Activated CD8-positive, alpha-beta T cell treated with anti-CD3 and anti-CD28 coated beads, Interleukin-2, amount 10 ng/mL, durations not matched to agents 7 days and 5 days (primary cell): Measurements from ENCODE around the gene SLC41A3. TPM values are rescaled to one million over a fixed set of nuclear protein-coding genes. Genes with fewer than 3 reads are reported as not detected.

ENCODE experiments used
- ATAC-seq: fragments of 150-1000 bp; cut with Tn5 transposase; one replicate; pipeline ENCODE4 v1.10.0; 2021; ENCODE audit warnings: moderate library complexity
- CTCF ChIA-PET: fragments of 350-600 bp; sonication (Branson Sonifier 250); formaldehyde crosslinking; loops from one replicate; lab custom pipeline; 2021; ENCODE audit warnings: antibody characterized with exemption; lab: Charles Lee
- POLR2A ChIA-PET: fragments of 350-600 bp; sonication (Branson Sonifier 250); formaldehyde crosslinking; loops from one replicate; lab custom pipeline; 2021; ENCODE audit warnings: antibody characterized with exemption; lab: Charles Lee
- DNase-seq: peaks from one replicate; pipeline ENCODE4 v3.0.0-alpha.2; 2020
- H3K27ac Mint-ChIP-seq: one replicate; pipeline ENCODE4 v1.8.0; 2021; ENCODE audit warnings: mild to moderate bottlenecking, mixed read lengths
- H3K27me3 Mint-ChIP-seq: one replicate; pipeline ENCODE4 v1.8.0; 2021; ENCODE audit warnings: low read depth, mixed read lengths
- H3K36me3 Mint-ChIP-seq: one replicate; pipeline ENCODE4 v1.8.0; 2021; ENCODE audit warnings: low read depth, mixed read lengths
- H3K4me1 Mint-ChIP-seq: one replicate; pipeline ENCODE4 v1.8.0; 2021; ENCODE audit warnings: low read depth, mixed read lengths
- H3K4me3 Mint-ChIP-seq: one replicate; pipeline ENCODE4 v1.8.0; 2021; ENCODE audit warnings: mild to moderate bottlenecking, mixed read lengths
- H3K9me3 Mint-ChIP-seq: one replicate; pipeline ENCODE4 v1.8.0; 2022; ENCODE audit warnings: mixed read lengths; ENCODE audit not compliant: insufficient read depth
- total RNA-seq, 2 experiments: library from RNA; stranded (reverse); gene quantifications; one replicate each; pipeline ENCODE4 v1.2.3, GENCODE V29; 2021

SLC41A3 gene
- total RNA-seq, 2 experiments from 2014 or later = 22.0 to 26.5 TPM

GRCh38 chr3:126109880-126110235, 25.9 kb upstream of the SLC41A3 start:
- no peak for DNase-seq
- ChIA-PET CTCF (no interaction called here), POLR2A (interaction anchor here (0.8 kb wide), 1 partner anchor 26 kb away, joined by 3 read pairs; no protein-coding TSS in a partner anchor)
- no peak overlapping the region for H3K4me3 Mint-ChIP-seq
- H3K27me3 Mint-ChIP-seq = no peaks in the 10 kb centered on the region
- no peak overlapping the region for H3K27ac Mint-ChIP-seq
- ATAC-seq = no peak
- H3K36me3 Mint-ChIP-seq = no peaks in the 10 kb centered on the region
- no peaks in the 10 kb centered on the region for H3K4me1 Mint-ChIP-seq
- no peaks in the 10 kb centered on the region for H3K9me3 Mint-ChIP-seq

DNA sequence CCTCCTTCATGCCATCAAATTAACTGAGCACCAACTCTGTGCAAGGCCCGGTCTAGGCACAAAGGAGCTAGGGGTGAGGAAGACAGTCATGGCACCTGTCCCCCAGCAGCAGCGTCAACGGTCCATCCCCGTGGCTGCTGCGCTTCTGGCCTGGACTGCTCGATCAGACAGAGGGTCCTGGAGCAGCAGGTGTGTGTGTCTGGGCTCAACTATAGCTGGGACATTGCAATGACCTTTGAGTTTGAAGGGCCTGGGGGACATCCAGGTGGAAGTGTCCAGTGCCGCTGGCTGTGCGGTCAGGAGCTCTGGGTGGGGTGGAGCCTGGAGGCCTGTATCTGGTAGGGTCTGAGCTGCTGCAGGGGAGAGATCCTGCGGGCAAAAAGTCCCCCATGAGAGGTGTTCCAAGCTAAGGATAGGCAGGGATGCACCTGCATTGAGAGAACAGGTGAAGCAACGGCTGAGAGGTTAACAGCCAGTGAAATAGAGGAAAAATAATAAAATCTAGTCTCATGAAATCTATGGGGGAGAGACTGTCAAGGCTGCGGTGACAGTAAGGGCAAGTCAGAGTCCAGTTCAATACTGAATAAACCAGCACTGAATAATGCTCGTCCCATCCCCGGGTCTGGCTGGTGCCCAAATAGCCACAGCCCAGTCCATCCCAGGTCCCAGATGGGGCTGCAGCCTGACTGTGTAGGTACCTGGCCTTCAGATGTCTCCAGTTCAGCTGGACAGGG, 25.4 kb upstream of the SLC41A3 start:
- ATAC-seq = no peak
- Mint-ChIP-seq H3K36me3 (no peaks in the 10 kb centered on the region), H3K4me1 (no peaks in the 10 kb centered on the region), H3K27me3 (no peaks in the 10 kb centered on the region), H3K4me3 (no peak overlapping the region), H3K9me3 (no peaks in the 10 kb centered on the region), H3K27ac (no peak overlapping the region)
- ChIA-PET POLR2A (interaction anchor here (0.8 kb wide), 1 partner anchor 25 kb away, joined by 3 read pairs; no protein-coding TSS in a partner anchor), CTCF (no interaction called here)
- no peak for DNase-seq

- H3K9me3 Mint-ChIP-seq = no peaks in the 10 kb centered on the region
- no peak overlapping the region for H3K4me3 Mint-ChIP-seq
- H3K27me3 Mint-ChIP-seq = no peaks in the 10 kb centered on the region
- ChIA-PET POLR2A (no interaction called here), CTCF (no interaction called here)
- ATAC-seq (no peak), DNase-seq (no peak)
- no peak overlapping the region for H3K27ac Mint-ChIP-seq
- H3K4me1 Mint-ChIP-seq = no peaks in the 10 kb centered on the region
- H3K36me3 Mint-ChIP-seq = no peaks in the 10 kb centered on the region
Measured at GRCh38 chr3:126108676-126109050, 24.7 kb upstream of the SLC41A3 start.

GRCh38 chr3:126107957-126108675, 24.2 kb upstream of the SLC41A3 start:
- H3K27me3 Mint-ChIP-seq = no peaks in the 10 kb centered on the region
- no peaks in the 10 kb centered on the region for H3K9me3 Mint-ChIP-seq
- CTCF ChIA-PET = no interaction called here
- H3K4me3 Mint-ChIP-seq = no peak overlapping the region
- H3K4me1 Mint-ChIP-seq = no peaks in the 10 kb centered on the region
- POLR2A ChIA-PET = no interaction called here
- ATAC-seq (no peak), DNase-seq (no peak)
- H3K36me3 Mint-ChIP-seq = no peaks in the 10 kb centered on the region
- H3K27ac Mint-ChIP-seq = no peak overlapping the region

GRCh38 chr3:126107203-126107939, 23.4 kb upstream of the SLC41A3 start:
- ATAC-seq (no peak), DNase-seq (no peak)
- ChIA-PET POLR2A (no interaction called here), CTCF (no interaction called here)
- Mint-ChIP-seq H3K36me3 (no peaks in the 10 kb centered on the region), H3K4me1 (no peaks in the 10 kb centered on the region), H3K27ac (no peak overlapping the region), H3K9me3 (no peaks in the 10 kb centered on the region), H3K27me3 (no peaks in the 10 kb centered on the region), H3K4me3 (no peak overlapping the region)

- H3K27ac Mint-ChIP-seq = no peak overlapping the region
- H3K36me3 Mint-ChIP-seq = no peaks in the 10 kb centered on the region
- no peak overlapping the region for H3K4me3 Mint-ChIP-seq
- ChIA-PET CTCF (no interaction called here), POLR2A (no interaction called here)
- ATAC-seq = no peak
- no peaks in the 10 kb centered on the region for H3K4me1 Mint-ChIP-seq
- H3K9me3 Mint-ChIP-seq = no peaks in the 10 kb centered on the region
- H3K27me3 Mint-ChIP-seq = no peaks in the 10 kb centered on the region
- no peak for DNase-seq
Measured at GRCh38 chr3:126106336-126107202, 22.6 kb upstream of the SLC41A3 start.

DNA sequence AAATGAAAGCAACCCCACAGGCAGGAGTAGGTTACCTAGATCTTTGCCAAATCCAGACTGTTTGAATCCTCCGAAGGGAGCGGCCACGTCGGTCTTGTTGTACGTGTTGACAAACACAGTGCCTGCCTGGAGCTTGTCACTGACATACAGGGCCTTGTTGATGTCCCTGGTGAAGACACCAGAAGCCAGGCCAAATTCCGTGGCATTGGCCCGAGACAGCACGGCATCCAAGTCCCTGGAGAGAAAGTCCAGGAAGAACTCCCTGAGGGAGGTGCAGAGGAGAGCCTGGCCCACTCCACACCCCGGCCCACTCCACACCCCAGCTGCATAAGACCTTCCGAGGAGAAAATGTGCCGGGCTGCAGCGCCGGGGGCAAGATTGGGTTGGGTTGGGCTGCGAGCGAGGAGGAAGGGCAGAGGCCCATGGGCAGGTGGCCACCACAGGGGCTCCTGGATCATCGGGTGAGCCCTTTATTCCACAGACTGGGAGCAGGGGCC, 21.8 kb upstream of the SLC41A3 start:
- Mint-ChIP-seq H3K36me3 (no peaks in the 10 kb centered on the region), H3K27ac (no peak overlapping the region), H3K4me1 (no peaks in the 10 kb centered on the region), H3K9me3 (no peaks in the 10 kb centered on the region), H3K4me3 (no peak overlapping the region), H3K27me3 (no peaks in the 10 kb centered on the region)
- ChIA-PET CTCF (no interaction called here), POLR2A (no interaction called here)
- ATAC-seq (no peak), DNase-seq (no peak)

DNA sequence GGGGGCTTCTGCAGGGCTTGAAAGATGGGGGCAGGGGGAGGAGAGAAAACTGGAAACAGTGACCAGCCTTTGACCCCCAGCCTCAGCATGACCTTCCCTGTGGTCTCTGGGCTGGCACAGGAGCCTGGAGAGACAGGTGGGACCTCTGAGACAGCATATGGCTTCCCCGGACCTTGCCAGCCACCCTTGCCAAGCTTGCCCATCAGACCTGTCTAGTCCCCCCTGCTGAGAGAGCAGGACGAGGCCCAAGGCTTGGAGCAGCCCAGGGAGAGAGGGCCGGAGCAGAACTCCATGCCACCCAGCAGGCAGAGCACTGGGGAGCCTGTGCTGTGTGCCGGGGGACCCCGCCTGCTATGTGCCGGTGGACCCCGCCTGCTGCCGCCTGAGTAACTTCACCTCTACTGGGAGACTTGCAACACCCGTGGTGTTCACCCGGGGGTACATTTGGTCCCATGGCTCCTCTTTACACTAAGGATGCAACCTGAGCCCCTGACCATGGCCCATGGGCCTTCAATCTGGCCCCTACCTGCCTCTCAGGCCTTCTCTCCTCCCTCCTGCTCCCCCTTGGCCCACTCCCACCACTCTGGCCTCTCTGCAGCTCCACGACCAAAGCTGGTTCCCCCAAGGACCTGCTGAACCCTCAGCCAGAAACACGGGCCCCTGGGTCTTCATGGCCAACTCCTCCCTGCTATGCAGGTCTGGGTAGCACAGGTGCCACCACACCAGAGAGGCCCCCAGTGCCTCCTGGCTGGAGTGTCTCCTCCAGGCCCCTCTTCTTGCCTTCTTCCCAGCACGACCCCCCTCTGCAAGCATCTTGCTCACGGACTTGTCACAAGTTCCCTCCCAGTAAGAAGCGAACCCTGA, 21.1 kb upstream of the SLC41A3 start:
- no peaks in the 10 kb centered on the region for H3K36me3 Mint-ChIP-seq
- H3K27me3 Mint-ChIP-seq = no peaks in the 10 kb centered on the region
- ChIA-PET POLR2A (no interaction called here), CTCF (no interaction called here)
- no peak for DNase-seq
- no peaks in the 10 kb centered on the region for H3K4me1 Mint-ChIP-seq
- no peak overlapping the region for H3K4me3 Mint-ChIP-seq
- no peaks in the 10 kb centered on the region for H3K9me3 Mint-ChIP-seq
- ATAC-seq = no peak
- H3K27ac Mint-ChIP-seq = no peak overlapping the region

GRCh38 chr3:126104028-126104635, 20.2 kb upstream of the SLC41A3 start:
- POLR2A ChIA-PET = no interaction called here
- H3K27me3 Mint-ChIP-seq = no peaks in the 10 kb centered on the region
- no peaks in the 10 kb centered on the region for H3K9me3 Mint-ChIP-seq

GRCh38 chr3:126103121-126104027, 19.4 kb upstream of the SLC41A3 start:
- DNase-seq (no peak), ATAC-seq (no peak)
- no peak overlapping the region for H3K4me3 Mint-ChIP-seq
- H3K4me1 Mint-ChIP-seq = no peaks in the 10 kb centered on the region
- no peaks in the 10 kb centered on the region for H3K9me3 Mint-ChIP-seq
- ChIA-PET POLR2A (no interaction called here), CTCF (no interaction called here)
- H3K27ac Mint-ChIP-seq = no peak overlapping the region
- no peaks in the 10 kb centered on the region for H3K27me3 Mint-ChIP-seq
- no peaks in the 10 kb centered on the region for H3K36me3 Mint-ChIP-seq

More at GRCh38 chr3:126104028-126104635, 20.2 kb upstream of the SLC41A3 start:
- Mint-ChIP-seq H3K36me3 (no peaks in the 10 kb centered on the region), H3K27ac (no peak overlapping the region), H3K4me3 (no peak overlapping the region), H3K4me1 (no peaks in the 10 kb centered on the region)
- CTCF ChIA-PET = no interaction called here
- ATAC-seq (no peak), DNase-seq (no peak)
